B cell (primary cell): ENCODE data around the gene AGL.

Experiments
- EZH2 ChIP-seq: IDR thresholded peaks from 2 replicates; pipeline ENCODE4 v1.6.1; 2012; ENCODE audit warnings: borderline replicate concordance, low read depth, mild to moderate bottlenecking, moderate library complexity, low read length; ENCODE audit not compliant: insufficient read depth, poor library complexity, severe bottlenecking
- TF ChIP-seq, protein P1 (sequence below): fragments of 200-600 bp; IDR thresholded peaks from one replicate; pipeline ENCODE4 v1.8.0; 2022; ENCODE audit warnings: antibody characterized with exemption, mild to moderate bottlenecking

- TF ChIP-seq, protein P1, sequence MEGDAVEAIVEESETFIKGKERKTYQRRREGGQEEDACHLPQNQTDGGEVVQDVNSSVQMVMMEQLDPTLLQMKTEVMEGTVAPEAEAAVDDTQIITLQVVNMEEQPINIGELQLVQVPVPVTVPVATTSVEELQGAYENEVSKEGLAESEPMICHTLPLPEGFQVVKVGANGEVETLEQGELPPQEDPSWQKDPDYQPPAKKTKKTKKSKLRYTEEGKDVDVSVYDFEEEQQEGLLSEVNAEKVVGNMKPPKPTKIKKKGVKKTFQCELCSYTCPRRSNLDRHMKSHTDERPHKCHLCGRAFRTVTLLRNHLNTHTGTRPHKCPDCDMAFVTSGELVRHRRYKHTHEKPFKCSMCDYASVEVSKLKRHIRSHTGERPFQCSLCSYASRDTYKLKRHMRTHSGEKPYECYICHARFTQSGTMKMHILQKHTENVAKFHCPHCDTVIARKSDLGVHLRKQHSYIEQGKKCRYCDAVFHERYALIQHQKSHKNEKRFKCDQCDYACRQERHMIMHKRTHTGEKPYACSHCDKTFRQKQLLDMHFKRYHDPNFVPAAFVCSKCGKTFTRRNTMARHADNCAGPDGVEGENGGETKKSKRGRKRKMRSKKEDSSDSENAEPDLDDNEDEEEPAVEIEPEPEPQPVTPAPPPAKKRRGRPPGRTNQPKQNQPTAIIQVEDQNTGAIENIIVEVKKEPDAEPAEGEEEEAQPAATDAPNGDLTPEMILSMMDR: no peak
- no peak for TF ChIP-seq EZH2
Measured at GRCh38 chr1:99829269-99829668, 20.9 kb upstream of the AGL start.
